Right lobe of liver (tissue), 4 donors: ENCODE data around the gene ACP1.

Source experiments
- CTCF ChIP-seq, 4 donors: fragments of 200-600 bp in 3 of 4; fragments of 450-650 bp in 1 of 4; IDR thresholded peaks; one replicate each; pipeline versions ENCODE4 v1.5.1 to v1.8.0; 2016 to 2022; ENCODE audit warnings: antibody characterized with exemption in 4 of 4, mild to moderate bottlenecking in 2 of 4
- POLR2A ChIP-seq: fragments of 450-650 bp; IDR thresholded peaks from one replicate; pipeline ENCODE4 v1.6.1; 2017; ENCODE audit warnings: antibody characterized with exemption, mild to moderate bottlenecking
- donor health status: DM: no; HTN: no; CAD: no.
- donor health status: DM: no; HTN: no; CAD: no.
- donor health status: DM: no; HTN: yes; CAD: no.

GRCh38 chr2:248724-249123 is 16.0 kb upstream of the ACP1 start:
- TF ChIP-seq CTCF (IDR thresholded peaks at IDR 0.05) (no peak), POLR2A (no peak)
